ENCODE measurements around the gene SRP72. TPM values are rescaled to one million over a fixed set of nuclear protein-coding genes. Genes with fewer than 3 reads are reported as not detected.
"Not testable (repeated sequence)": the region's sequence is repeated elsewhere in the genome, so short reads cannot be mapped to it uniquely, and the experiment has no call there.

The SRP72 gene
- polyA plus RNA-seq, 1 experiment: 176 TPM

DNA sequence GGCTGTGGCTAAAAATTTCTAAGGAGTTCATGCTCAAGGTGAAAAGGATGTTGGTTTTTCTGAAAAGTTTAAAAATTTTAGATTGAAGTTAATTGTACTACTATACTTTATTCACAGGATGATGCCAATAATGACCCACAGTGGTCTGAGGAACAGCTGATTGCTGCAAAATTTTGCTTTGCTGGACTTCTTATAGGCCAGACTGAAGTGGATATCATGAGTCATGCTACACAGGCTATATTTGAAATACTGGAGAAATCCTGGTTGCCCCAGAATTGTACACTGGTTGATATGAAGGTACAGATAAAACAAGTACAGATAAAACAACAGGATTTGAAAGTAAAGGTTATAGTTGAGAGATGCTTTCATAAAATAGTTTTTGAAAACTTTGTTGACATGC is 19.1 kb upstream of the SRP72 start:
- H3K9me3 ChIP-seq (ENCODE audit: control insufficient read depth, insufficient read depth, low read length): no peaks in the 10 kb centered on the region
- POLR2A ChIA-PET: no interaction called here
- H3K4me3 ChIP-seq (ENCODE audit: low read depth, low read length): no peak overlapping the region
- no peak for DNase-seq (ENCODE audit: low read depth, low spot score)
- CTCF ChIA-PET: no interaction called here
- TF ChIP-seq, protein P1, sequence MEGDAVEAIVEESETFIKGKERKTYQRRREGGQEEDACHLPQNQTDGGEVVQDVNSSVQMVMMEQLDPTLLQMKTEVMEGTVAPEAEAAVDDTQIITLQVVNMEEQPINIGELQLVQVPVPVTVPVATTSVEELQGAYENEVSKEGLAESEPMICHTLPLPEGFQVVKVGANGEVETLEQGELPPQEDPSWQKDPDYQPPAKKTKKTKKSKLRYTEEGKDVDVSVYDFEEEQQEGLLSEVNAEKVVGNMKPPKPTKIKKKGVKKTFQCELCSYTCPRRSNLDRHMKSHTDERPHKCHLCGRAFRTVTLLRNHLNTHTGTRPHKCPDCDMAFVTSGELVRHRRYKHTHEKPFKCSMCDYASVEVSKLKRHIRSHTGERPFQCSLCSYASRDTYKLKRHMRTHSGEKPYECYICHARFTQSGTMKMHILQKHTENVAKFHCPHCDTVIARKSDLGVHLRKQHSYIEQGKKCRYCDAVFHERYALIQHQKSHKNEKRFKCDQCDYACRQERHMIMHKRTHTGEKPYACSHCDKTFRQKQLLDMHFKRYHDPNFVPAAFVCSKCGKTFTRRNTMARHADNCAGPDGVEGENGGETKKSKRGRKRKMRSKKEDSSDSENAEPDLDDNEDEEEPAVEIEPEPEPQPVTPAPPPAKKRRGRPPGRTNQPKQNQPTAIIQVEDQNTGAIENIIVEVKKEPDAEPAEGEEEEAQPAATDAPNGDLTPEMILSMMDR (IDR thresholded peaks at IDR 0.05; ENCODE audit: low read depth, low read length): no peak
- no peak overlapping the region for H3K27ac ChIP-seq (ENCODE audit: low read depth, low read length)
- no peaks in the 10 kb centered on the region for H3K27me3 ChIP-seq (ENCODE audit: control insufficient read depth, insufficient read depth, low read length)

DNA sequence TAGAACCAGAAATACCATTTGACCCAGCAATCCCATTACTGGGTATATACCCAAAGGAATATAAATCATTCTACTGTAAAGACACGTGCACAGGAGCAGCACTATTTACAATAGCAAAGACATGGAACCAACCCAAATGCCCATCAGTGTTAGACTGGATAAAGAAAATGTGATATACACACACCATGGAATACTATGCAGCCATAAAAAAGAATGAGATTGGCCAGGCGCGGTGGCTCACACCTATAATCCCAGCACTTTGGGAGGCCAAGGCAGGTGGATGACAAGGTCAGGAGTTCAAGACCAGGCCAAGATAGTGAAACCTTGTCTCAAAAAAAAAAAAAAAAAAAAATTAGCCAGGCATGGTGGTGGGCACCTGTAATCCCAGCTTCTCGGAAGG is 17.9 kb upstream of the SRP72 start:
- H3K27ac ChIP-seq (ENCODE audit: low read depth, low read length); H3K4me3 ChIP-seq (ENCODE audit: low read depth, low read length); H3K27me3 ChIP-seq (ENCODE audit: control insufficient read depth, insufficient read depth, low read length); CTCF ChIA-PET; DNase-seq (ENCODE audit: low read depth, low spot score); POLR2A ChIA-PET; H3K9me3 ChIP-seq (ENCODE audit: control insufficient read depth, insufficient read depth, low read length): not testable (repeated sequence)

- ChIA-PET CTCF (no interaction called here), POLR2A (no interaction called here)
- H3K27ac ChIP-seq (ENCODE audit: low read depth, low read length): no peak overlapping the region
Observed at GRCh38 chr4:56450342-56450741, 17.1 kb upstream of the SRP72 start.

DNA sequence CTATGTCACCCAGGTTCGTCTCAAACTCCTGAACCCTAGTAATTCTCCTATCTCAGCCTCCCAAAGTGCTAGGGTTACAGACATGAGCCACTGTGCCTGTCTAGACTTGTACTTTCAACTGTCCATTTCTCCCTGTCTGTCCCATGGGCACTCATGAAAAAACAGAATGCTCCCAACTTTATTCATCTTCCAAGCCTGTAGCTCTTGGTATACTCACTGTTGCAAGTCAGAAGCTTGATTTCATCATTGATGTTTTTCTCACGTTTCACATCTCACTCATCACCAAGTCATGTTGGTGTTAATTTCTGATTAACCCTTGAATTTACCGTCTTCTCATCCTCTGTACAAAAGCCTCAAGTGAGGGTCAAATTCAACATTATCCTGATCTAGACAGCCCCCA is 7.3 kb upstream of the SRP72 start:
- DNase-seq (ENCODE audit: low read depth, low spot score): no peak
- Histone ChIP-seq H3K4me3 (ENCODE audit: low read depth, low read length) (no peak overlapping the region), H3K27ac (ENCODE audit: low read depth, low read length) (no peak overlapping the region), H3K9me3 (ENCODE audit: control insufficient read depth, insufficient read depth, low read length) (no peaks in the 10 kb centered on the region), H3K27me3 (ENCODE audit: control insufficient read depth, insufficient read depth, low read length) (no peaks in the 10 kb centered on the region)
- CTCF ChIA-PET: interaction anchor here (0.6 to 2.4 kb wide), 2 partner anchors 22 to 24 kb away, joined by 3 to 7 read pairs; partner anchors contain the start of genes PAICS and PPAT
- TF ChIP-seq, protein P1 (IDR thresholded peaks at IDR 0.05; ENCODE audit: low read depth, low read length): no peak
- POLR2A ChIA-PET: no interaction called here

More at GRCh38 chr4:56450342-56450741, 17.1 kb upstream of the SRP72 start:
- no peaks in the 10 kb centered on the region for H3K9me3 ChIP-seq (ENCODE audit: control insufficient read depth, insufficient read depth, low read length)
- H3K27me3 ChIP-seq (ENCODE audit: control insufficient read depth, insufficient read depth, low read length): no peaks in the 10 kb centered on the region
- no peak for DNase-seq (ENCODE audit: low read depth, low spot score)
- TF ChIP-seq, protein P1 (IDR thresholded peaks at IDR 0.05; ENCODE audit: low read depth, low read length): no peak
- H3K4me3 ChIP-seq (ENCODE audit: low read depth, low read length): no peak overlapping the region

DNA sequence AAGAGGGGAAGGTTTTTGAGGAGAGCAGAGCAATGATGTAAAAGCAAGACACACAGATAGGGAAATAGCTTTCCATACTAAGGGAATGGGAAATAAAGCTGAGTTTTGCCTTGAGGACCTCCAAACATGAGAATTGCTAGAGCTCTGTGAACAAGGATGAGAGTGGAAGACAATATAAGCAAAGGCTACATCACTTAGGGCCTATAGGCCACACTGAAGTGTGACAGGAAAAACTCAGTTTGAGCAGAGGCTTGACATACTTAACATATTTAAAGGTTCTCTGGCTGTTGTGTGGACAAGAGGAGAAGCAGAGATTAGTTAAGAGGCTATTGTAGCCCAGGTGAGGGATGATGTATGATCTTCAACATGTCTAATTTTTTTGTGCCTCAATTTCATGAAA is 5.3 kb upstream of the SRP72 start:
- H3K4me3 ChIP-seq (ENCODE audit: low read depth, low read length): no peak overlapping the region
- CTCF ChIA-PET: no interaction called here
- DNase-seq (ENCODE audit: low read depth, low spot score): no peak
- H3K9me3 ChIP-seq (ENCODE audit: control insufficient read depth, insufficient read depth, low read length): no peaks in the 10 kb centered on the region
- POLR2A ChIA-PET: no interaction called here
- H3K27me3 ChIP-seq (ENCODE audit: control insufficient read depth, insufficient read depth, low read length): no peaks in the 10 kb centered on the region
- TF ChIP-seq, protein P1 (IDR thresholded peaks at IDR 0.05; ENCODE audit: low read depth, low read length): no peak
- no peak overlapping the region for H3K27ac ChIP-seq (ENCODE audit: low read depth, low read length)

- ChIA-PET CTCF (interaction anchor here (0.7 kb wide), 1 partner anchor 81 kb away, joined by 3 read pairs; no protein-coding TSS in a partner anchor), POLR2A (no interaction called here)
- Histone ChIP-seq H3K4me3 (ENCODE audit: low read depth, low read length) (no peak overlapping the region), H3K9me3 (ENCODE audit: control insufficient read depth, insufficient read depth, low read length) (no peaks in the 10 kb centered on the region; the same call in 1 of the 2 replicates), H3K27ac (ENCODE audit: low read depth, low read length) (no peak overlapping the region), H3K27me3 (ENCODE audit: control insufficient read depth, insufficient read depth, low read length) (no peaks in the 10 kb centered on the region)
- DNase-seq (ENCODE audit: low read depth, low spot score): no peak
- TF ChIP-seq, protein P1 (IDR thresholded peaks at IDR 0.05; ENCODE audit: low read depth, low read length): no peak
Observed at GRCh38 chr4:56463711-56464110, 3.7 kb upstream of the SRP72 start.
